ENCODE data around the gene CYB5R2. TPM values are rescaled to one million over a fixed set of nuclear protein-coding genes. Genes with fewer than 3 reads are reported as not detected.

Gene CYB5R2
- total RNA-seq (not detected), polyA plus RNA-seq (under 1 TPM in 2 of 3 donors, not detected in 1; 0.02 to 0.10 TPM), total RNA-seq (0 to 0.67 (median 0) reads per million in 6 experiments)

DNA sequence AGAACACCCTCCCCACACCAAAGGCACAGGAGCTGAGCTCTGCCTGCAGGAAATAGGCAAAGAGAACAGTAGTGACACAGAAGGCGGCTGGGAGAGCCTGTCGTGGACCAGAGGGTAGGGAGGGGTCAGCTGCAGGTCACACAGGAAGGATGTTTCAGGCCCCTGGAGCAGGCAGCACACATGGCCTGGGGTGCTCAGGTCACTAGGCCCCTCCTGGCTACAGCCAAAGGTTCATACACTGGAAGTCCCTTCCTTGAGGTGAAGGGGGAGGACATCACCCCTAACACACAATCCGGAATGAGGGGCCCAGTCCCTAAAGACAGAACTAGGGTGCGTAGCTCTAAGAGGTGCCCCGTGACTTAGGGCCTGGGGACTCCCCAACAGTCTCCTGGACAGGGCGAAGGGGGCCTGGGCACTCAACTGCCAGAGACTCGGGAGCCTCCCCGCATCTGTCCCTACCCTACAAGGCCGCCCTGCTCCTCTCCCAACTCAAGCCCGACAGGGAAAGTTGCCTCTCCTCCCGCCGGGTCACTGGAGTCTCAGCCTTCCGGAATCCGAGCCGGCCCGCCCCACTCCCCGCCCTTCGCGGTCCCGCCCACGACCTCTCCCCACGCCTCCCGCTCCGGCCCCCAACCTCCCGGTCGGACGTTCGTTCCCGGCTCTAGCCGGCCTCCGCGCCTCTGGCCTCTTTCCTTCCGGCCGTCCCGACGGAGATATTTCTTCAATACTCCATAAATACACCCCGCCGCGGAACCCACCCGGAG, at the start of gene CYB5R2:
Gene CYB5R2, minus strand, starts transcription at position 541 of the 764 bp plus-strand sequence. CDS start 675 bp downstream, outside the sequence.
- peak in 1 of 2 donors; percentile 33 for ATAC-seq
- H3K27ac Mint-ChIP-seq: peak within 1 kb of the TSS in 3 of 10 donors; percentile 40 to 79 (median 61)
- H3K4me1 Mint-ChIP-seq: peaks cover 6 to 13% (median 11%) of the 10 kb centered on the region in 4 donors
- POLR2A ChIA-PET: no interaction called here
- H3K36me3 Mint-ChIP-seq: no peaks in the 10 kb centered on the region
- peak within 1 kb of the TSS; percentile 65 to 89 (median 79) for H3K4me3 Mint-ChIP-seq
- peaks cover 20 to 77% (median 57%) of the 10 kb centered on the region in 5 donors for H3K27me3 Mint-ChIP-seq
- H3K9me3 Mint-ChIP-seq: no peaks in the 10 kb centered on the region
- no peak for DNase-seq

DNA sequence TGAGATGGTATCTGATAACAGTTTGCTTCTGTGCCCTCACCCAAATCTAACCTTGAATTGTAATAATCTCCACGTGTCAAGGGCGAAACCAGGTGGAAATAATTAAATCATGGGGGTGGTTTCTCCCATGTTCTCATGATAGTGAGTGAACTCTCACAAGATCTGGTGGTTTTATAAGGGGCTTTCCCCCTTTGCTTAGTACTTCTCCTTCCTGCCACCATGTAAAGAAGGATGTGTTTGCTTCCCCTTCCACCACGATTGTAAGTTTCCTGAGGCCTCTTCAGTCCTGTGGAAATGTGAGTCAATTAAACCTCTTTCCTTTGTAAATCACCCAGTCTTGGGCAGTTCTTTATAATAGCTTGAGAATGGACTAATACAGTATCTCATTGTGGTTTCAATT, 41.5 kb upstream of the CYB5R2 start:
- peaks cover 0 to 4% (median 0%) of the 10 kb centered on the region in 4 donors for H3K4me1 Mint-ChIP-seq
- H3K27me3 Mint-ChIP-seq: peaks cover 9 to 40% (median 17%) of the 10 kb centered on the region in 5 donors
- H3K36me3 Mint-ChIP-seq: no peaks in the 10 kb centered on the region
- H3K9me3 Mint-ChIP-seq: peaks cover 0 to 16% (median 2%) of the 10 kb centered on the region in 9 donors
- no peak overlapping the region for H3K27ac Mint-ChIP-seq
- DNase-seq (no peak), ATAC-seq (no peak)
- H3K4me3 Mint-ChIP-seq: no peak overlapping the region
- POLR2A ChIA-PET: no interaction called here

- POLR2A ChIA-PET: no interaction called here
- Mint-ChIP-seq H3K27me3 (peaks cover 13 to 52% (median 26%) of the 10 kb centered on the region in 5 donors), H3K36me3 (no peaks in the 10 kb centered on the region), H3K27ac (no peak within 1 kb of the TSS), H3K4me1 (no peaks in the 10 kb centered on the region), H3K9me3 (peaks cover 0 to 6% (median 0%) of the 10 kb centered on the region in 9 donors), H3K4me3 (no peak within 1 kb of the TSS)
- no peak for ATAC-seq
- DNase-seq: no peak
These were observed 33.1 kb upstream of the CYB5R2 start, which contains the start of gene OVCH2 for GRCh38 chr11:7706377-7706776. OVCH2 (minus strand) TSS chr11:7706477; CDS start chr11:7706394, 83 bp downstream.

- POLR2A ChIA-PET: no interaction called here
- no peak for ATAC-seq
- Mint-ChIP-seq H3K9me3 (no peaks in the 10 kb centered on the region), H3K27ac (no peak overlapping the region), H3K36me3 (no peaks in the 10 kb centered on the region), H3K4me3 (no peak overlapping the region), H3K4me1 (no peaks in the 10 kb centered on the region), H3K27me3 (peaks cover 7 to 51% (median 20%) of the 10 kb centered on the region in 5 donors)
- no peak for DNase-seq
These were observed 30.4 kb upstream of the CYB5R2 start for GRCh38 chr11:7703740-7704139.

DNA sequence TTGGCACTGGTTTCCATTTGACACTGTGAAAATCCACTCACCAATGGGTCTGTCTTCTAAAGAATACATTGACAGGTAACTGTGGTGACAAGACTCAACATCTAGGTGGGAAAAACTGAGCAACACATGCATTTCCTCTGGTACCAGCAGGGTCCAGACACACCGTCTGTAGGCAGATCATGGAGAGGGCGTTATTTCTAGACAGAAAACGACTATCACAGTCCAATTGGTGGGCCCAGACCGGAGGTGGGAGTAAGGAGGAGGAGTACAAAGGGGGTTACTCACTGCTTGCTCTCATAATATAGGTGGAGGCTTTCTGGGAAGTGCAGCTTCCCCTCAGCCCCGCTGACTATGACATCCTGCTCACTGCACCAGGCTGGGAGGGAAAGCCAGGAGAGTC, 23.1 kb upstream of the CYB5R2 start:
- ATAC-seq (no peak), DNase-seq (no peak)
- Mint-ChIP-seq H3K4me3 (no peak overlapping the region), H3K27me3 (peaks cover 10 to 57% (median 28%) of the 10 kb centered on the region in 5 donors), H3K9me3 (peaks cover 0 to 1% (median 0%) of the 10 kb centered on the region in 9 donors), H3K27ac (no peak overlapping the region), H3K36me3 (no peaks in the 10 kb centered on the region), H3K4me1 (no peaks in the 10 kb centered on the region)
- POLR2A ChIA-PET: no interaction called here

GRCh38 chr11:7694235-7694634, 20.9 kb upstream of the CYB5R2 start:
- H3K4me3 Mint-ChIP-seq: no peak overlapping the region
- no peaks in the 10 kb centered on the region for H3K36me3 Mint-ChIP-seq
- no peak overlapping the region for H3K27ac Mint-ChIP-seq
- DNase-seq (no peak), ATAC-seq (no peak)
- H3K4me1 Mint-ChIP-seq: no peaks in the 10 kb centered on the region
- H3K27me3 Mint-ChIP-seq: peaks cover 10 to 52% (median 35%) of the 10 kb centered on the region in 5 donors
- POLR2A ChIA-PET: no interaction called here
- H3K9me3 Mint-ChIP-seq: peaks cover 0 to 1% (median 0%) of the 10 kb centered on the region in 9 donors

GRCh38 chr11:7692426-7692825, 19.1 kb upstream of the CYB5R2 start:
- Mint-ChIP-seq H3K36me3 (no peaks in the 10 kb centered on the region), H3K4me3 (no peak overlapping the region), H3K27ac (peak overlapping the region in 1 of 10 donors; percentile 41), H3K9me3 (peaks cover 0 to 1% (median 0%) of the 10 kb centered on the region in 9 donors), H3K27me3 (peaks cover 15 to 58% (median 40%) of the 10 kb centered on the region in 5 donors), H3K4me1 (no peaks in the 10 kb centered on the region)
- DNase-seq (no peak), ATAC-seq (no peak)
- POLR2A ChIA-PET: no interaction called here

DNA sequence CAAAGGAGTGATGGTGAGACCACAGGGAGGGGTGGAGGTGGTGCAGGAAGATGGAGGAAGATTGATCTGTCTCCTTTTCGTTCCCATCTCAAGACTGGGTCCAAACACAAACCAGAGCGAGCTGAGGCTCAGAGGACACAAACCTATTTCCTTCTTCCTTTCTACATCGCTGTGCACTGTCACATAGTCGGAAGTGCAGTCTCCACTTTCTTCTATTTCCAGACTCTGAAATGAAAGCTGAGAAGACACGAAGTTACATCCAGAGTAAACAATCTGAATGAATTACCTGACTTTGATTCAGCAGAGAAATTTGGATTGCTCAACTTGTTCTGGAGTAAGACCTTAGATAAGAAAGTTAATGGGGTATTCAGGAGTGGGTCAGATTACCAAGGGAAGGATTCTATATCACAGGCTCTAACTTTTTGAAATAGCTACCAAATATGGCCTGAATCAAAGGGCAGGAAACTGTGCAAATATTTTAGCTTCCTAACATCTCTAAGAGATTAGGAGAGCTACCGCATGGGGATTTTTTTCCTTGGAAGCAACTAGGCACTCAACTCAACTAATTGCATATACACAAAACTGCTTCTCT, 18.6 kb upstream of the CYB5R2 start:
- Mint-ChIP-seq H3K27ac (no peak overlapping the region), H3K4me3 (no peak overlapping the region), H3K36me3 (no peaks in the 10 kb centered on the region), H3K4me1 (no peaks in the 10 kb centered on the region), H3K9me3 (no peaks in the 10 kb centered on the region), H3K27me3 (peaks cover 15 to 59% (median 42%) of the 10 kb centered on the region in 5 donors)
- ATAC-seq (no peak), DNase-seq (no peak)
- POLR2A ChIA-PET: no interaction called here

DNA sequence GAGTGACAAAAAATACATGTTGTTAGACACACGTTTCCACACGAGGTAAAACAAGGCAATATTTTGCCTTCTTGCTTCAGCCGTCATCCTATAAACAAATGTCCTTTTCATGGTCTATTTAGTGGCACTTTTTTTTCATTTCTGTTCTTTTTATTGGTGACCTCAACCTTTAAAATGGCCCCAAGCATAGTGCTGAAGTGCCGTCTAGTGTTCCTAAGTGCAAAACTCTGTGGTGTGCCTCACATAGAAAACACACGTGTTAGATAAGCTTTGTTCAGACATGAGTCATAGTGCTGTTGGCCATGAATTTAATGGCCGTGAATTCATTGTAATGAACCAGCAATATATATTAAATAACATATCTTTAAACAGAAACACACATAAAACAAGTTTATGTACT, 17.3 kb upstream of the CYB5R2 start:
- Mint-ChIP-seq H3K4me3 (no peak overlapping the region), H3K9me3 (no peaks in the 10 kb centered on the region), H3K4me1 (no peaks in the 10 kb centered on the region), H3K27ac (no peak overlapping the region), H3K36me3 (no peaks in the 10 kb centered on the region), H3K27me3 (peaks cover 15 to 59% (median 45%) of the 10 kb centered on the region in 5 donors)
- DNase-seq (no peak), ATAC-seq (no peak)
- POLR2A ChIA-PET: no interaction called here

DNA sequence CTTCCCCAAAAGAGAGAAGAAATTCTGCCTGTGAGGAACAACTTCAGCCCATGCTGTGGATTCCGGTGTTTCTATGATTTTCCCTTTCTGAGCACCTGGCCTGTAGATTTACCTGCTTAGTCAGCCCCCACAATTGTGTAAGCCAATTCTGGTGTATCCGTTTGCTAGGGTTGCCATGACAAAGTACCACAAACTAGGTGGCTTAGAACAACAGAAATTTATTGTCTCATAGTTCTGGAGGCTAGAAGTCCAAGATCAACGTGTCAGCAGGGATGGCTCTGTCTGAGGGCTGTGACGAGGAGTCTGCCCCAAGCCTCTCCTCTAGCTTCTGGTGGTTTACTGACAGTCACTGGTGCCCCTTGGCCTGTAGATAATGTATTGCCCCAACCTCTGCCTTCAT, 15.9 kb upstream of the CYB5R2 start:
- H3K36me3 Mint-ChIP-seq: no peaks in the 10 kb centered on the region
- no peak overlapping the region for H3K4me3 Mint-ChIP-seq
- no peaks in the 10 kb centered on the region for H3K9me3 Mint-ChIP-seq
- no peak for DNase-seq
- peaks cover 18 to 56% (median 47%) of the 10 kb centered on the region in 5 donors for H3K27me3 Mint-ChIP-seq
- no peaks in the 10 kb centered on the region for H3K4me1 Mint-ChIP-seq
- no peak for ATAC-seq
- no peak overlapping the region for H3K27ac Mint-ChIP-seq
- POLR2A ChIA-PET: no interaction called here

DNA sequence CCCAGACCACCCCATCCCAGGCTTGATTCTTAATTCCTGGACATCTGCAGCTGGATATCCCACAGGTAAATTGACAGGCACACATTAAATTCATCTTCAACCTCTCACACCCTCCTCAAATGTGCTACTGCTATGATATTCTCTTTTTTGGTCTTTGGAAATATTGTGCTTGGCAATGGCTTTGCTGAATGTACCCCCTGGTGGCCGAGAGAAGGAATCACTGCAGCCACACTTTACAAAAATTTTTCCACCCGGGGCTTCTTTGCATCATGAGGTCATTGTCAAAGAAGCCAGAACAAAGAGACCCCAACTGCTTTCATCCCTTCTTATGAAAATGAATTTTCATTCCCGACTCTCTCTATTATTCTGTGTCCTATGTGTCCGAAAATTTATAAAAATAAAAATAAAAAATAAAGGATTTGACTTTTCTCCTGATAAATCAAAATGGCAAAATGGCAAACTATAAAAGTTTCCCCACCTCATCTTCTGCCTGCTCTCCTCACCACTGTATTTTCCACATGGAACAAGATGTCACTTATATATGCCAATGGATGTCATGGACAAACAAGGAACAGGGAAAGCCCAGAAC, 15.0 kb upstream of the CYB5R2 start:
- peak; percentile 39 to 57 for ATAC-seq
- Mint-ChIP-seq H3K27ac (no peak overlapping the region), H3K27me3 (peaks cover 11 to 46% (median 38%) of the 10 kb centered on the region in 5 donors), H3K36me3 (no peaks in the 10 kb centered on the region), H3K9me3 (no peaks in the 10 kb centered on the region), H3K4me1 (no peaks in the 10 kb centered on the region), H3K4me3 (no peak overlapping the region)
- DNase-seq: peak in 3 of 10 donors; percentile 5 to 30 (median 23)
- POLR2A ChIA-PET: no interaction called here

GRCh38 chr11:7687386-7687785, 14.1 kb upstream of the CYB5R2 start:
- Mint-ChIP-seq H3K4me3 (no peak overlapping the region), H3K27me3 (peaks cover 12 to 37% (median 33%) of the 10 kb centered on the region in 5 donors), H3K4me1 (no peaks in the 10 kb centered on the region), H3K36me3 (no peaks in the 10 kb centered on the region), H3K9me3 (no peaks in the 10 kb centered on the region), H3K27ac (no peak overlapping the region)
- POLR2A ChIA-PET: no interaction called here
- no peak for DNase-seq
- ATAC-seq: no peak

DNA sequence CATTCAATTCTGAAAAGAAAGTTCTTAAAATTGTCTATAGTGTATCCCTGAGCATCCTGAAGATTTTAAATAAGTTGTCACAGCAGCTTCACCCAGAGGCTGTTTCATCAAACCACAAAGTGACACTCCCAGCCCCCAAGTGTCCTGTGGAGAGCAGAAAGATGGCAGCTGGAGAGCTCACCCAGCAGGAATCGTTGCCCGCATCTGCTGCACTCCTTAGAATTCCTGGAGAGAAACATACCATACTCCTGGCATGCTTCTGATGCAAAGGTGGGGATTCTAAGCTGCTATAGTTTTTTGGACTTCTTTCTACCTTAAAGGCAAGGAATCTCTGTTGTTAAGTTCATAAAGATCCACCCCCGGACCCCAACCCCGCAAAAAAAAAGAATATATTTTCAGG, 13.5 kb upstream of the CYB5R2 start:
- Mint-ChIP-seq H3K27ac (no peak overlapping the region), H3K4me1 (no peaks in the 10 kb centered on the region), H3K4me3 (no peak overlapping the region), H3K27me3 (peaks cover 10 to 32% (median 29%) of the 10 kb centered on the region in 5 donors), H3K36me3 (no peaks in the 10 kb centered on the region), H3K9me3 (no peaks in the 10 kb centered on the region)
- DNase-seq (no peak), ATAC-seq (no peak)
- POLR2A ChIA-PET: no interaction called here

All from naive thymus-derived CD8-positive, alpha-beta T cell (primary cell).